Mucosa of rectum (tissue), 2 donors: Measurements from ENCODE around the gene SEC22C.
A peak's percentile ranks its signal among the peaks of the same experiment; 100 is the strongest.

Source experiments
- H3K27ac ChIP-seq, 2 donors: one replicate each; pipeline ENCODE4 v1.7.0; 2013; ENCODE audit warnings: inconsistent platforms in 2 of 2, low read depth in 2 of 2, low read length in 2 of 2
- H3K27me3 ChIP-seq, 2 donors: one replicate each; pipeline ENCODE4 v1.7.0; 2013; ENCODE audit warnings: low read length in 2 of 2; ENCODE audit not compliant: control insufficient read depth in 2 of 2, insufficient read depth in 2 of 2
- H3K36me3 ChIP-seq, 2 donors: one replicate each; pipeline ENCODE4 v1.7.0; 2013; ENCODE audit warnings: low read length in 2 of 2; ENCODE audit not compliant: control insufficient read depth in 2 of 2, insufficient read depth in 2 of 2
- H3K4me1 ChIP-seq, 2 donors: one replicate each; pipeline ENCODE4 v1.7.0; 2013; ENCODE audit warnings: low read length in 2 of 2, mild to moderate bottlenecking in 1 of 2; ENCODE audit not compliant: control insufficient read depth in 2 of 2, insufficient read depth in 2 of 2
- H3K4me3 ChIP-seq, 2 donors: one replicate each; pipeline ENCODE4 v1.7.0; 2013; ENCODE audit warnings: low read length in 2 of 2
- H3K9ac ChIP-seq, 2 donors: one replicate each; pipeline ENCODE4 v1.7.0; 2013; ENCODE audit warnings: low read length in 2 of 2, low read depth in 1 of 2, mild to moderate bottlenecking in 1 of 2
- H3K9me3 ChIP-seq, 2 donors: one replicate each; pipeline ENCODE4 v1.7.0; 2013; ENCODE audit warnings: low read length in 2 of 2; ENCODE audit not compliant: control insufficient read depth in 2 of 2
- donor health status: healthy.
- donor health status: Normal muscosa, but diverticular disease.

The SEC22C gene

DNA sequence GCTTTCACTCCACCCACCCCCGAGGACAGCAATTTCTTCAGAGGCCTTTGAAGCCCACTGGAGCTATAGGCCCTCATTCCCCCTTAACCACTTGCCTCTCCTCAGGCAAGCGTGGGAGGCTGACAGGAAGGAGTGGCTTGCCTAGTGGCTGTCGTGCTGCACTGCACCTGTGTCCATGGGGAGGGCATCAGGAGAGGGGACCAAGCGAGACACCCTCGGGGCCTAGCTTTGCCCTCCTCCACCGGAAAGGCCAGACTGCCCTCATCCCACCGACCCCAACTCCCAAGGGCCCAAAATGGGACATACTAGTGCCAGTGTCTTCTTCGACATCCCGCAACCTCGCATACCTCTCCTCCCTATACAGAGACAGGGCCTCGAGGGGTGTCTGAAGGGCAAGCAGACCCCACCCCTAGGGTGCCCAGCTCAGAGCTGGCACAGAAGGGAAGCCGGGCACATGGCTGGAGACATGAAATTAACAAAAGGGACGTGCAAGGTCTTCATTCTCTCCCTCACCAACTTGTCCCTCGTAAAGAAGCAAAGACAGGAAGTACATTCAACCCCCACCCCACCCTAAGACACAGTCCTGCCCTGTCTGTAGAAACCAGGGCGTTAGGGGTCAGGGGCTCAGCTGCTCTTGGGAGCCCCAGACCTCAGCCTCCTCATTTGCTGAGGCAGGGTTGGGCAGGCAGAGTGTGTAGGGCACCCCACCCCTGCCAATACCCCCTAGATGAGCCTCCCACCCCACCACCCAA, 55.0 kb downstream of the SEC22C start:
- Histone ChIP-seq H3K9me3 (no peaks in the 10 kb centered on the region), H3K4me3 (no peak overlapping the region), H3K27ac (no peak overlapping the region), H3K9ac (no peak overlapping the region), H3K36me3 (peaks cover 33 to 36% of the 10 kb centered on the region in 2 donors), H3K27me3 (no peaks in the 10 kb centered on the region), H3K4me1 (no peaks in the 10 kb centered on the region)

- H3K27ac ChIP-seq: no peak overlapping the region
- H3K9me3 ChIP-seq: no peaks in the 10 kb centered on the region
- peaks cover under 1 to 2% of the 10 kb centered on the region in 2 donors for H3K4me1 ChIP-seq
- no peak overlapping the region for H3K9ac ChIP-seq
- no peak overlapping the region for H3K4me3 ChIP-seq
- no peaks in the 10 kb centered on the region for H3K27me3 ChIP-seq
- H3K36me3 ChIP-seq: peaks cover 30 to 34% of the 10 kb centered on the region in 2 donors
Measured at GRCh38 chr3:42525736-42526345, 55.9 kb downstream of the SEC22C start.

DNA sequence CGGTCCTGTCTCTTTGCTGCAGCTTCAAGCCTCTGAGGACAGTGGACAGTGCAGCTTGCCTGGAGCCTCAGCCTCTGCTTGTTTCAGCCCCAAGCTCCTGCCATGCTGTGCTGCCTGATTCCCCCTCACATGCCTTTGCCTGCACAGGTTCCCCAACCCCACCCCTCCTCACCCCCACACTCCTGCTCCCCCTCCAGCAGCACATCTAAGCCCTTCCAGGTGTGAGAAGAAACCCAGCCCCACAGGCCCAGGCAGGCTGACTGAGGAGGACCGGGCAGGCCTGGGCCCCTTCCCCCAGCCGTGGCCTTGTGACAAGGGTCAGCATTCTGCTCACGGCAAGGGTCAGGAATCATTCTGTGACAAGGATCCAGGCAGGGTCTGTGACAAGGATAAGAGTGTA, 56.6 kb downstream of the SEC22C start:
- Histone ChIP-seq H3K4me3 (no peak overlapping the region), H3K9ac (no peak overlapping the region), H3K4me1 (peaks cover 3 to 8% of the 10 kb centered on the region in 2 donors), H3K27me3 (no peaks in the 10 kb centered on the region), H3K36me3 (peaks cover 25 to 37% of the 10 kb centered on the region in 2 donors), H3K9me3 (no peaks in the 10 kb centered on the region), H3K27ac (no peak overlapping the region)

GRCh38 chr3:42524751-42525150, 57.0 kb downstream of the SEC22C start:
- Histone ChIP-seq H3K9me3 (no peaks in the 10 kb centered on the region), H3K36me3 (peaks cover 25 to 37% of the 10 kb centered on the region in 2 donors), H3K4me1 (peaks cover 7 to 13% of the 10 kb centered on the region in 2 donors), H3K4me3 (no peak overlapping the region), H3K27ac (no peak overlapping the region), H3K9ac (no peak overlapping the region), H3K27me3 (no peaks in the 10 kb centered on the region)

GRCh38 chr3:42520906-42521305, 60.9 kb downstream of the SEC22C start:
- H3K27ac ChIP-seq: peak overlapping the region; percentile 48 to 87
- H3K4me3 ChIP-seq: no peak overlapping the region
- H3K9ac ChIP-seq: peak overlapping the region in 1 of 2 donors; percentile 37
- no peaks in the 10 kb centered on the region for H3K27me3 ChIP-seq
- peaks cover 16 to 25% of the 10 kb centered on the region in 2 donors for H3K36me3 ChIP-seq
- no peaks in the 10 kb centered on the region for H3K9me3 ChIP-seq
- H3K4me1 ChIP-seq: peaks cover 33 to 45% of the 10 kb centered on the region in 2 donors

DNA sequence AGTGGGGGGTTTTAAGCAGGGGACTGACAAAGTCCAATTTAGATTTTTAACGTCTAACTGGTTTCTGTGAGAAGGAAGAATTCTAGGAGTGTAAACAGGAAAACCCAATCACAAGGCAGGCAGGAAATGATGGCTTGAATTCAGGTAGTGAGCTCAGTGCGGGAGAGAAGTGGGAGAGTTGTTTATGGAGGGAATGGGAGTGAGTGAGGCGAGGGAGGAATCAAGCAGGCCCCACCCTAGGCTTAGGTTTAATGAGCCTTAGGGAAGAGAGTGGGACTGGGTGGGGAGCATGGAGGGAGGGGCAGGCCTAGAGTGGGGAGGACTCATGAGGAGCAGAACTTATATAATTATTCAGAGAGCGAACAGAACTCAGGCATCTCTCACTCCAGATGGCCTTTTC, 61.4 kb downstream of the SEC22C start:
- Histone ChIP-seq H3K4me3 (no peak overlapping the region), H3K27ac (peak overlapping the region; percentile 71 to 87), H3K4me1 (peaks cover 39 to 51% of the 10 kb centered on the region in 2 donors), H3K9me3 (no peaks in the 10 kb centered on the region), H3K36me3 (peaks cover 13 to 22% of the 10 kb centered on the region in 2 donors), H3K9ac (peak overlapping the region in 1 of 2 donors; percentile 40), H3K27me3 (no peaks in the 10 kb centered on the region)

DNA sequence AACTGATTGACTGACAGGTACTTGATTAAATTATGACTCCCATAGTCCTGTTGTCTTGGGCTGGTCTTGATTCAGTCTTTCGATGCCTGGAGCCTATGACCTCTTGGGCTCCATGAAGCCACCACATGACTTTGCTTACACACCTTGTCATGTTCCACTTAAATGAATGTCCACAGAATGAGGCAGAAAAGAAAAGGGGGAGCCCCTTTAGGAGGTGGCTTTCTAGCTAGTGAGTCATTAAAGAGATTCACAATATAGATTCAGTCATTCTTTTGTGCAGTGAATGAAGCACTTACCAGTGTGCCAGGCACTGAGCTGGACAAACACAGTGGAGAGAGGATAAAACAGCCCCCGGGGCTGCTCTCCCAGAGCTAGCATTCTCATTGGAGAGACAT, 62.2 kb downstream of the SEC22C start:
- Histone ChIP-seq H3K4me3 (no peak overlapping the region), H3K9me3 (no peaks in the 10 kb centered on the region), H3K36me3 (peaks cover 10 to 22% of the 10 kb centered on the region in 2 donors), H3K4me1 (peaks cover 45 to 58% of the 10 kb centered on the region in 2 donors), H3K27me3 (no peaks in the 10 kb centered on the region), H3K9ac (peak overlapping the region; percentile 27 to 40), H3K27ac (peak overlapping the region; percentile 71 to 87)

DNA sequence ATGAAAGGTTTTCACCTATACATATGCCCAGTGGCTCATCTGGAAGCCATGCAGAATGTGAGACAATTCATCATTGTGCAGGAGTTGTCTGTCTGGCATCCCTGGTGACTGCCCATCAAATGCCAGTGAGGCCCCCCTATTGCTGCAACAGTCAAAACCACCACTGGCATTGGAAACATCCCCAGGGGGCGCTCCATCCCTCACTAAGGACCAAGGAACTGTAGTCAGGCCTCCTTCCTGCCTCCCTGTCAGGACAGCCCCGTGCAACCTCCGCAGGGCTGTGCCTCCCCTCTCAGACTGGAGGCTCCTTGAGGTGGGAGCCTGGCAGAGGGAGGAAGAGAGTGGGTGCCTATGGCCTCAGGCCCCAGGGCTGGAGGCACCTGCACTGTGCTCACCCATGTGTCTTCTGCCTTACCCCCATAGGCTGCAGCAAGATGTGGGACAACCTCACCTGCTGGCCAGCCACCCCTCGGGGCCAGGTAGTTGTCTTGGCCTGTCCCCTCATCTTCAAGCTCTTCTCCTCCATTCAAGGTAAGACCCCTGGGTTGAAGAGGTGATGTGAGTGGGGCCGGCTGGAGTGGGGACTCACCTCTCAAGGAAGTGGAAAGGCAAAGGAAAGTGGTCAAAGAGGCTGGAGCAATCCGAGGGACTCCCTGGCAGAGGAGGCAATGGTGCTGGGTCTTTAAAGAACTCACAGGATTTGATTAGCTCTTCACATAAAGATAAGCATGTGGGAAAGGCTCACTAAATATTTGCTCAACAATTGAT, 62.8 kb downstream of the SEC22C start:
- peak overlapping the region in 1 of 2 donors; percentile 30 for H3K9ac ChIP-seq
- H3K4me1 ChIP-seq: peaks cover 49 to 64% of the 10 kb centered on the region in 2 donors
- peak overlapping the region; percentile 71 to 87 for H3K27ac ChIP-seq
- H3K4me3 ChIP-seq: no peak overlapping the region
- no peaks in the 10 kb centered on the region for H3K27me3 ChIP-seq
- no peaks in the 10 kb centered on the region for H3K9me3 ChIP-seq
- peaks cover 16 to 24% of the 10 kb centered on the region in 2 donors for H3K36me3 ChIP-seq

GRCh38 chr3:42517117-42517516, 64.7 kb downstream of the SEC22C start:
- Histone ChIP-seq H3K9me3 (no peaks in the 10 kb centered on the region), H3K9ac (peak overlapping the region; percentile 1 to 73), H3K4me3 (peak overlapping the region; percentile 14 to 31), H3K4me1 (peaks cover 52 to 76% of the 10 kb centered on the region in 2 donors), H3K27ac (peak overlapping the region; percentile 90 to 91), H3K27me3 (no peaks in the 10 kb centered on the region), H3K36me3 (peaks cover 16 to 20% of the 10 kb centered on the region in 2 donors)

DNA sequence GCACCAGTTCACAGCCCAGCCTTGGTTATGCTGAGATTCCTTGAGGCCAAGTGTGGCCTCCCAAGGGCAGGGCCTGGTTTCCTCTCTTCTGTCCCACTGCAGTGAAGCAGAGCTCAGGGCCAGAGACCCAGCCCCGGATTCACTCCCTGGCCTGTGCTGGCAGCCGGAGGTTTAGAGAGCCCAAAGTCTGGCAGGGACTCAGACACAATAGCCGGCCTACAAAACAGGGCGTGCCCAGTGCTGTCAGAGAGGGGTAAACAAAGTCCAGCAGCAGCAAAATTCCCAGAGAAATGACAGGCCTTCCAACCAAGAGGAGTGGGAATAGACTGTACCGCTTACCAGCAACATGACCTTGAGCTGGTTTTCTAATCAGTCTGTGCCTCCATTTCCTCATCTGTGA, 65.3 kb downstream of the SEC22C start:
- Histone ChIP-seq H3K9me3 (no peaks in the 10 kb centered on the region), H3K36me3 (peaks cover 20 to 21% of the 10 kb centered on the region in 2 donors), H3K9ac (peak overlapping the region; percentile 2 to 73), H3K4me1 (peaks cover 54 to 82% of the 10 kb centered on the region in 2 donors), H3K27ac (peak overlapping the region; percentile 90 to 91), H3K27me3 (no peaks in the 10 kb centered on the region), H3K4me3 (no peak overlapping the region)
